Measurements from ENCODE around the gene TCF7.
"Not testable (repeated sequence)": the region's sequence is repeated elsewhere in the genome, so short reads cannot be mapped to it uniquely, and the experiment has no call there.

Gene TCF7

GRCh38 chr5:134146651-134147518 lies 32.4 kb downstream of the TCF7 start:
- no peak for DNase-seq

GRCh38 chr5:134148316-134148715 lies 33.8 kb downstream of the TCF7 start:
- no peak for DNase-seq

- no peak for DNase-seq
Measured at GRCh38 chr5:134148986-134149539, 34.6 kb downstream of the TCF7 start.

- DNase-seq, result no peak
Measured at GRCh38 chr5:134149571-134150303, 35.3 kb downstream of the TCF7 start.

- no peak for DNase-seq
Measured at GRCh38 chr5:134151723-134152122, 37.2 kb downstream of the TCF7 start.

- not testable (repeated sequence) for DNase-seq
Measured at GRCh38 chr5:134152173-134152832, 37.8 kb downstream of the TCF7 start.

GRCh38 chr5:134153241-134153640 lies 38.8 kb downstream of the TCF7 start:
- no peak for DNase-seq

GRCh38 chr5:134153657-134154056 lies 39.2 kb downstream of the TCF7 start:
- no peak for DNase-seq

GRCh38 chr5:134161513-134162395 lies 47.3 kb downstream of the TCF7 start:
- no peak for DNase-seq

- no peak for DNase-seq
Measured at GRCh38 chr5:134162592-134162991, 48.1 kb downstream of the TCF7 start.

GRCh38 chr5:134171972-134172371 lies 57.5 kb downstream of the TCF7 start:
- no peak for DNase-seq

- no peak for DNase-seq
Measured at GRCh38 chr5:134174841-134175839, 60.7 kb downstream of the TCF7 start.

- DNase-seq, result no peak
Measured at GRCh38 chr5:134175921-134176510, 61.5 kb downstream of the TCF7 start.

- peak; percentile 79 to 85 for DNase-seq
Measured at GRCh38 chr5:134176511-134177368, 62.3 kb downstream of the TCF7 start, which contains the start of gene SKP1. TSS of gene SKP1 (minus strand) at chr5:134176950. CDS start at chr5:134174022, 2,928 bp downstream.

GRCh38 chr5:134177369-134178095 lies 63.1 kb downstream of the TCF7 start:
- no peak for DNase-seq

- DNase-seq, result no peak
Measured at GRCh38 chr5:134178096-134178419, 63.6 kb downstream of the TCF7 start.

- no peak for DNase-seq
Measured at GRCh38 chr5:134183481-134183880, 69.0 kb downstream of the TCF7 start.

All from stimulated activated CD4-positive, alpha-beta T cell treated with anti-CD3 and anti-CD28 coated beads, Interleukin-2, amount 100 ng/mL, for 48 hours (primary cell).